Mucosa of rectum (tissue), 2 donors: ENCODE results near the gene TRPC4.

Experiments
- H3K27ac ChIP-seq, 2 donors: one replicate each; pipeline ENCODE4 v1.7.0; 2013; ENCODE audit warnings: inconsistent platforms in 2 of 2, low read depth in 2 of 2, low read length in 2 of 2
- H3K27me3 ChIP-seq, 2 donors: one replicate each; pipeline ENCODE4 v1.7.0; 2013; ENCODE audit warnings: low read length in 2 of 2; ENCODE audit not compliant: control insufficient read depth in 2 of 2, insufficient read depth in 2 of 2
- H3K36me3 ChIP-seq, 2 donors: one replicate each; pipeline ENCODE4 v1.7.0; 2013; ENCODE audit warnings: low read length in 2 of 2; ENCODE audit not compliant: control insufficient read depth in 2 of 2, insufficient read depth in 2 of 2
- H3K4me1 ChIP-seq, 2 donors: one replicate each; pipeline ENCODE4 v1.7.0; 2013; ENCODE audit warnings: low read length in 2 of 2, mild to moderate bottlenecking in 1 of 2; ENCODE audit not compliant: control insufficient read depth in 2 of 2, insufficient read depth in 2 of 2
- H3K4me3 ChIP-seq, 2 donors: one replicate each; pipeline ENCODE4 v1.7.0; 2013; ENCODE audit warnings: low read length in 2 of 2
- H3K9ac ChIP-seq, 2 donors: one replicate each; pipeline ENCODE4 v1.7.0; 2013; ENCODE audit warnings: low read length in 2 of 2, low read depth in 1 of 2, mild to moderate bottlenecking in 1 of 2
- H3K9me3 ChIP-seq, 2 donors: one replicate each; pipeline ENCODE4 v1.7.0; 2013; ENCODE audit warnings: low read length in 2 of 2; ENCODE audit not compliant: control insufficient read depth in 2 of 2
- donor health status: healthy.
- donor health status: Normal muscosa, but diverticular disease.

TRPC4 gene

GRCh38 chr13:37747071-37747612, 122.4 kb downstream of the TRPC4 start:
- Histone ChIP-seq H3K9me3 (no peaks in the 10 kb centered on the region), H3K27ac (no peak overlapping the region), H3K36me3 (no peaks in the 10 kb centered on the region), H3K4me1 (no peaks in the 10 kb centered on the region), H3K27me3 (no peaks in the 10 kb centered on the region), H3K9ac (no peak overlapping the region), H3K4me3 (no peak overlapping the region)

- H3K4me1 ChIP-seq, result no peaks in the 10 kb centered on the region
- no peak overlapping the region for H3K4me3 ChIP-seq
- H3K27ac ChIP-seq, result no peak overlapping the region
- no peaks in the 10 kb centered on the region for H3K9me3 ChIP-seq
- H3K27me3 ChIP-seq, result no peaks in the 10 kb centered on the region
- no peaks in the 10 kb centered on the region for H3K36me3 ChIP-seq
- no peak overlapping the region for H3K9ac ChIP-seq
Measured at GRCh38 chr13:37741536-37741935, 128.0 kb downstream of the TRPC4 start.

GRCh38 chr13:37736045-37736444, 133.5 kb downstream of the TRPC4 start:
- Histone ChIP-seq H3K36me3 (no peaks in the 10 kb centered on the region), H3K4me1 (no peaks in the 10 kb centered on the region), H3K4me3 (no peak overlapping the region), H3K27ac (no peak overlapping the region), H3K27me3 (no peaks in the 10 kb centered on the region), H3K9ac (no peak overlapping the region), H3K9me3 (no peaks in the 10 kb centered on the region)

- Histone ChIP-seq H3K36me3 (no peaks in the 10 kb centered on the region), H3K9me3 (no peaks in the 10 kb centered on the region), H3K27me3 (no peaks in the 10 kb centered on the region), H3K27ac (no peak overlapping the region), H3K4me3 (no peak overlapping the region), H3K9ac (no peak overlapping the region), H3K4me1 (no peaks in the 10 kb centered on the region)
Measured at GRCh38 chr13:37735293-37735692, 134.3 kb downstream of the TRPC4 start.

- Histone ChIP-seq H3K27me3 (no peaks in the 10 kb centered on the region), H3K9ac (no peak overlapping the region), H3K4me1 (no peaks in the 10 kb centered on the region), H3K27ac (no peak overlapping the region), H3K9me3 (no peaks in the 10 kb centered on the region), H3K36me3 (no peaks in the 10 kb centered on the region), H3K4me3 (no peak overlapping the region)
Measured at GRCh38 chr13:37729876-37730275, 139.7 kb downstream of the TRPC4 start.

GRCh38 chr13:37716420-37717195, 153.0 kb downstream of the TRPC4 start:
- no peaks in the 10 kb centered on the region for H3K9me3 ChIP-seq
- no peaks in the 10 kb centered on the region for H3K36me3 ChIP-seq
- H3K4me3 ChIP-seq, result no peak overlapping the region
- H3K27me3 ChIP-seq, result no peaks in the 10 kb centered on the region
- H3K9ac ChIP-seq, result no peak overlapping the region
- H3K27ac ChIP-seq, result no peak overlapping the region
- H3K4me1 ChIP-seq, result no peaks in the 10 kb centered on the region

GRCh38 chr13:37715606-37716015, 154.0 kb downstream of the TRPC4 start:
- H3K4me1 ChIP-seq, result no peaks in the 10 kb centered on the region
- H3K9me3 ChIP-seq, result no peaks in the 10 kb centered on the region
- H3K27me3 ChIP-seq, result no peaks in the 10 kb centered on the region
- no peak overlapping the region for H3K27ac ChIP-seq
- H3K36me3 ChIP-seq, result no peaks in the 10 kb centered on the region
- H3K4me3 ChIP-seq, result no peak overlapping the region
- no peak overlapping the region for H3K9ac ChIP-seq

- no peak overlapping the region for H3K9ac ChIP-seq
- H3K4me1 ChIP-seq, result no peaks in the 10 kb centered on the region
- no peak overlapping the region for H3K27ac ChIP-seq
- H3K27me3 ChIP-seq, result no peaks in the 10 kb centered on the region
- no peaks in the 10 kb centered on the region for H3K9me3 ChIP-seq
- no peaks in the 10 kb centered on the region for H3K36me3 ChIP-seq
- H3K4me3 ChIP-seq, result no peak overlapping the region
Measured at GRCh38 chr13:37709318-37709717, 160.3 kb downstream of the TRPC4 start.

GRCh38 chr13:37707739-37708500, 161.7 kb downstream of the TRPC4 start:
- H3K4me1 ChIP-seq, result no peaks in the 10 kb centered on the region
- H3K27me3 ChIP-seq, result no peaks in the 10 kb centered on the region
- H3K36me3 ChIP-seq, result no peaks in the 10 kb centered on the region
- H3K9ac ChIP-seq, result no peak overlapping the region
- H3K9me3 ChIP-seq, result no peaks in the 10 kb centered on the region
- no peak overlapping the region for H3K4me3 ChIP-seq
- H3K27ac ChIP-seq, result no peak overlapping the region

- H3K4me3 ChIP-seq, result no peak overlapping the region
- no peaks in the 10 kb centered on the region for H3K27me3 ChIP-seq
- no peak overlapping the region for H3K9ac ChIP-seq
- H3K9me3 ChIP-seq, result no peaks in the 10 kb centered on the region
- H3K27ac ChIP-seq, result no peak overlapping the region
- no peaks in the 10 kb centered on the region for H3K4me1 ChIP-seq
- no peaks in the 10 kb centered on the region for H3K36me3 ChIP-seq
Measured at GRCh38 chr13:37706041-37706440, 163.5 kb downstream of the TRPC4 start.
